Esophagus squamous epithelium (tissue), 4 donors: ENCODE data around the gene ABCA3.
"Not testable (repeated sequence)": the region's sequence is repeated elsewhere in the genome, so short reads cannot be mapped to it uniquely, and the experiment has no call there.

Experiments used
- POLR2A ChIP-seq, 4 donors: fragments of 450-650 bp; IDR thresholded peaks; one replicate each; pipeline ENCODE4 v1.6.1; 2017; ENCODE audit warnings: antibody characterized with exemption in 4 of 4, mild to moderate bottlenecking in 4 of 4, moderate library complexity in 3 of 4
- TF ChIP-seq, protein P1 (sequence below), 6 experiments: fragments of 450-650 bp in 4 of 6; fragments of 200-600 bp in 2 of 6; sonication (generic) in 2 of 6; IDR thresholded peaks; one replicate each; pipeline ENCODE4 v1.5.1; 2016 to 2019; ENCODE audit warnings: antibody characterized with exemption in 6 of 6, mild to moderate bottlenecking in 4 of 6, moderate library complexity in 4 of 6

DNA sequence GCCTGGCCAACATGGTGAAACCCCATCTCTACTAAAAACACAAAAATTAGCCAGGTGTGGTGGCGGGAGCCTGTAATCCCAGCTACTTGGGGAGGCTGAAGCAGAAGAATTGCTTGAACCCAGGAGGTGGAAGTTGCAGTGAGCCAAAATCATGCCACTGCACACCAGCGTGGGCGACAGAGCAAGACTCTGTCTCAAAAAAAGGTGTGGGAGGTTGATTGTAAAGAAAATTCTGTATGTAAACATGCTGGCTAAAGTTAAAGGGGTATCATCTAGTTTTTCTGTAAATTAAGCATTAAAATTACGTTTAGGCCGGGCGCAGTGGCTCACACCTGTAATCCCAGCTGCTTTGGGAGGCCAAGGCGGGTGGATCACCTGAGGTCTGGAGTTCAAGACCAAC is 82.0 kb downstream of the ABCA3 start:
- TF ChIP-seq, protein P1, sequence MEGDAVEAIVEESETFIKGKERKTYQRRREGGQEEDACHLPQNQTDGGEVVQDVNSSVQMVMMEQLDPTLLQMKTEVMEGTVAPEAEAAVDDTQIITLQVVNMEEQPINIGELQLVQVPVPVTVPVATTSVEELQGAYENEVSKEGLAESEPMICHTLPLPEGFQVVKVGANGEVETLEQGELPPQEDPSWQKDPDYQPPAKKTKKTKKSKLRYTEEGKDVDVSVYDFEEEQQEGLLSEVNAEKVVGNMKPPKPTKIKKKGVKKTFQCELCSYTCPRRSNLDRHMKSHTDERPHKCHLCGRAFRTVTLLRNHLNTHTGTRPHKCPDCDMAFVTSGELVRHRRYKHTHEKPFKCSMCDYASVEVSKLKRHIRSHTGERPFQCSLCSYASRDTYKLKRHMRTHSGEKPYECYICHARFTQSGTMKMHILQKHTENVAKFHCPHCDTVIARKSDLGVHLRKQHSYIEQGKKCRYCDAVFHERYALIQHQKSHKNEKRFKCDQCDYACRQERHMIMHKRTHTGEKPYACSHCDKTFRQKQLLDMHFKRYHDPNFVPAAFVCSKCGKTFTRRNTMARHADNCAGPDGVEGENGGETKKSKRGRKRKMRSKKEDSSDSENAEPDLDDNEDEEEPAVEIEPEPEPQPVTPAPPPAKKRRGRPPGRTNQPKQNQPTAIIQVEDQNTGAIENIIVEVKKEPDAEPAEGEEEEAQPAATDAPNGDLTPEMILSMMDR (IDR thresholded peaks at IDR 0.05) = not testable (repeated sequence)
- TF ChIP-seq POLR2A (IDR thresholded peaks at IDR 0.05) = not testable (repeated sequence)
